Lower leg skin (tissue), 3 donors: ENCODE results near the gene APBA2.
"Not testable (repeated sequence)": the region's sequence is repeated elsewhere in the genome, so short reads cannot be mapped to it uniquely, and the experiment has no call there.

Source experiments
- CTCF ChIP-seq, 3 donors: fragments of 450-650 bp; IDR thresholded peaks; one replicate each; pipeline ENCODE4 v1.5.1; 2016; ENCODE audit warnings: antibody characterized with exemption in 3 of 3, mild to moderate bottlenecking in 3 of 3, moderate library complexity in 2 of 3
- POLR2A ChIP-seq, 2 donors: fragments of 450-650 bp; IDR thresholded peaks; one replicate each; pipeline ENCODE4 v1.6.1; 2016 to 2017; ENCODE audit warnings: antibody characterized with exemption in 2 of 2, mild to moderate bottlenecking in 1 of 2, moderate library complexity in 1 of 2

- TF ChIP-seq CTCF, POLR2A (IDR thresholded peaks at IDR 0.05): not testable (repeated sequence)
Observed at GRCh38 chr15:28843520-28843919, 42.3 kb upstream of the APBA2 start.
